Activated T-cell treated with anti-CD3 and anti-CD28 coated beads, Interleukin-2, amount 50 U/mL, for 72 hours (primary cell): ENCODE measurements around the gene TOMM20. TPM values are rescaled to one million over a fixed set of nuclear protein-coding genes. Genes with fewer than 3 reads are reported as not detected.
A peak's percentile ranks its signal among the peaks of the same experiment; 100 is the strongest.

ENCODE experiments used
- ATAC-seq, 2 donors: fragments of 150-1000 bp; cut with Tn5 transposase; replicated peaks in 1 of 2; 2 replicates each; pipeline ENCODE4 v1.10.0; 2021; ENCODE audit warnings: moderate library complexity in 2 of 2, mild to moderate bottlenecking in 1 of 2
- DNase-seq, 2 donors: peaks; one replicate each; pipeline ENCODE4 v3.0.0; 2021 to 2022; ENCODE audit warnings: mixed read lengths in 1 of 2
- H3K27ac Mint-ChIP-seq: one replicate; pipeline ENCODE4 v1.8.0; 2022; ENCODE audit warnings: mild to moderate bottlenecking, moderate library complexity, mixed read lengths
- H3K27me3 Mint-ChIP-seq: one replicate; pipeline ENCODE4 v1.8.0; 2022; ENCODE audit warnings: low read depth, mixed read lengths
- H3K36me3 Mint-ChIP-seq, 2 donors: one replicate each; pipeline ENCODE4 v1.8.0; 2022; ENCODE audit warnings: mixed read lengths in 2 of 2, mild to moderate bottlenecking in 1 of 2; ENCODE audit not compliant: insufficient read depth in 2 of 2
- H3K4me1 Mint-ChIP-seq: one replicate; pipeline ENCODE4 v1.8.0; 2022; ENCODE audit warnings: low read depth, mixed read lengths
- H3K4me3 Mint-ChIP-seq, 2 donors: one replicate each; pipeline ENCODE4 v1.8.0; 2022; ENCODE audit warnings: mild to moderate bottlenecking in 2 of 2, mixed read lengths in 2 of 2, moderate library complexity in 2 of 2
- H3K9me3 Mint-ChIP-seq, 2 donors: one replicate each; pipeline ENCODE4 v1.8.0; 2022; ENCODE audit warnings: mixed read lengths in 2 of 2
- total RNA-seq, 2 donors: library from RNA; stranded (reverse); gene quantifications; one replicate each; pipeline ENCODE4 v1.2.3, GENCODE V29; 2022

TOMM20 gene
- total RNA-seq, 2 donors from 2014 or later: 140 to 154 TPM

DNA sequence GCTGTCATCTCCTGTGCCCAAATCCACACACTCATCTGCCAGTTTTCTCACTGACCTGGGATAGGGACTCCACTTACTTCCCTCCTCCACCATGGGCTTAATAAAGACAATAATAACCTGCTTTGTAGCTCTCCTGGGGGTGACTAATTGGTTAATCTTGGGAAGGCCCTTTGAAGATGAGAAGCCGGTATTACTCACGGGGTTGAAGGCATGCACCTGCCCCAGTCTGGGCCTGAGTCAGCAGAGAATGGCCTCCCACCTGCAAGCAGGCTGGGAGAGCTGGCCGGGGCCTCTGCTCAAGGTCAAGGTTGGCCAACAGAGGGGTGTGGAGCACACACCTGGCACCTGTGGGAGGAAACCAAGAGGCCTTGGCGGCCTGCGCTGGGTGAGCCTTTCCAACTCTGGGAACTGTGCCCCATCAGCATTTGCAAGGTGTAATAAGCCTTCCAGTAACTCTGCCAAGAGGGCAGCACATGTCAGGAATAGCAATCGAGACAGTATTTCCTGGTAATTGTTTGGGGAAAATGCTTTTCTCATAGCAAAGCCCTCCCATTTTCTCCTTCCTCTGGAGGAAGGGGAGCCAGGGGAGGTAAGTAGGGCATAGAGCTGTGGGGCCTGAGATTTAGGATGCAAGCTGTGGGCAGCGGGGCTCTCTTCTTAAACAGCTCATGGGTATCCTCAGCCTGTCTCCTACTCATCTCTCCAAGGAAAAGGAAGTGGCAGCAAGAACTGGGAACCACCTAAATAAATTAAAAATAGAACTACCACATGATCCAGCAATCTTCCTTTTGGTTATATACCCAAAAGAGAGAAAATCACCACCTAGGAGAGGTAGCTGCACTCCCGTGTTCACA is 49.0 kb downstream of the TOMM20 start:
- Mint-ChIP-seq H3K27ac (peak overlapping the region; percentile 14), H3K27me3 (no peaks in the 10 kb centered on the region), H3K36me3 (peaks cover 2 to 5% of the 10 kb centered on the region in 2 donors), H3K4me3 (peak overlapping the region; percentile 12 to 23), H3K4me1 (peaks cover 15% of the 10 kb centered on the region), H3K9me3 (peaks cover 2% of the 10 kb centered on the region in 2 donors)
- DNase-seq: peak; percentile 44 to 57
- ATAC-seq: peak in 1 of 2 donors; percentile 7

DNA sequence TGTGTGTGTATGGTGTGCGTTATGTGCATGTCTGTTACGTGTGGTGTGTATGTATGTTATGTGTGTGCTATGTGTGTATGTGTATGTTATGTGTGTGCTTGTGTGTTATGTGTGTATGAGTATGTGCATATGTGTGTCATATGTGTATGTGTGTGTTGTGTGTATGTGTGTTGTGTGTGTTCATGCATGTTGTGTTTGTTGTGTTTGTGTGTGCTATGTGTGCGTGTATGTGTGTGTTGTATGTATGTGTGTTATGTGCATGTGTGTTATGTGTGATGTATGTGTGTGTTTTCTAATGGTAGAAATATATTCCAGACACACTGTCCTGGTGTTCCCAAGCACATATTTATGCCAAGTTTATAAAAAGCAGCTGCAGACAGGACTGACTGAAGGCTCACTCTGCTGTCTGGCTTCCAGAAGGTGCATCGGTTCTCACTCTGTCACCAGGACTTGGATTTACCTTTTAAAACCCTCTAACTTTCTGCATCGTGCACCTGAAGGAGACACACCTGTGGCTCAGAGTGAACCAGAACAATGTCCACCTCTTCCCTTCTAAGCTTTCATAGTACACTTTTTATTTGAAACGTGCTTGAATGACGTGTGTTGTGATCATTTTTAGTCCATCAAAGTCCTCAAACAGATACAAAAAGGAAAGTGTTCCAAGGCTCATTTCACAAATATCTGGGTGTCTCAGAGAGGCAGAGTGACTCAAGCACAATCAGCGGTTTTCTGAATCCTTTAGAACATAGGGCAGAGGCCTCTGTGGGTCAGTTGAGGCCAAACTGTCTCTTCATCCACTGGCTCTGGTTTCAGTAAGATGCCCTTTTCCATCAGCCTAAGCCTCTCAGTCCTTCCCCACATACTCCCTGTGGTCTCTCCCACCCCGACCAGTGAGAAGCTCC is 49.9 kb downstream of the TOMM20 start:
- H3K27me3 Mint-ChIP-seq: no peaks in the 10 kb centered on the region
- H3K36me3 Mint-ChIP-seq: peaks cover 2 to 5% of the 10 kb centered on the region in 2 donors
- no peak for DNase-seq
- peaks cover 2% of the 10 kb centered on the region in 2 donors for H3K9me3 Mint-ChIP-seq
- ATAC-seq: no peak
- no peak overlapping the region for H3K27ac Mint-ChIP-seq
- H3K4me3 Mint-ChIP-seq: no peak overlapping the region
- H3K4me1 Mint-ChIP-seq: peaks cover 10% of the 10 kb centered on the region

DNA sequence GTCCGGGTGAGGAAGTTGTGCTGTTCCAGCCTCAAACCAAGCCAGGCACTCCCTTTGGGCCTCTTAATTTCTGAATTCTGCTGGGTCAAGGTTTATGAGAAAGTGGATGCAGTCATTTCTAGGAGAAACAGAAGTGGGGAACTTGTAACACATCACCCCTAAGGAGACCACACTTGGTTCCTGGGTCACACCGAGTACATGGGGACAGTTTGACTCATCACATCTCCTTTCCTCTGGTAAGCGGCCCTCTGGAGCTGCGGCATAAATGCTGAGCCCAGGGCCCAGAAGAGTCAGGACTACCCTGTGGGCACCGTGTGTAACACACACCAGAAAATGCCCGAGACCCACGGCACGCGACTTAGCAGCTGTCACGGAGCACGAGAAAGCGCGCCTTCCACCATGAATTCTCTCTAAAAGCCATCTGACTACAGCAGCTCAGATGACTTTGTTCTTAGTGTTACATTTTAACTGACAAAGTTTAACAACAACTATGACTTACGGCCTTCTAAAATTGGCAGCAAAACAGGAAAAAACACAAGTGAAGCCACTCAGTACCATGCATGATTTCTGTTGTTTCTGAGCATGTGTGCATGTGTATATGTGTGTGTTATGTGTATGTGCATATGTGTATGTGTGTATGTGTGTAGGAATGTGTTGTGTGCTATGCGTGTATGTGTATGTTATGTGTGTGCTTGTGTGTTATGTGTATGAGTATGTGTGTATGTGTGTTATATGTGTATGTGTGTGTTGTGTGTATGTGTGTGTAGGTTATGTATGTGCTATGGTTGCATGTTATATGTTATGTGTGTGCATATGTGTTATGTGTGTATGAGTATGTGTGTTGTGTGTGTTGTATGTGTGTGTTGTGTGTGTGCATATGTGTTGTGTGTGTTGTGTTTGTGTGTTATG is 50.8 kb downstream of the TOMM20 start:
- ATAC-seq (peak; percentile 66 to 68), DNase-seq (peak; percentile 76 to 78)
- Mint-ChIP-seq H3K4me1 (peaks cover 6% of the 10 kb centered on the region), H3K4me3 (peak overlapping the region; percentile 71 to 76), H3K27me3 (no peaks in the 10 kb centered on the region), H3K27ac (peak overlapping the region; percentile 83), H3K9me3 (peaks cover 2% of the 10 kb centered on the region in 2 donors), H3K36me3 (peaks cover 2 to 5% of the 10 kb centered on the region in 2 donors)

DNA sequence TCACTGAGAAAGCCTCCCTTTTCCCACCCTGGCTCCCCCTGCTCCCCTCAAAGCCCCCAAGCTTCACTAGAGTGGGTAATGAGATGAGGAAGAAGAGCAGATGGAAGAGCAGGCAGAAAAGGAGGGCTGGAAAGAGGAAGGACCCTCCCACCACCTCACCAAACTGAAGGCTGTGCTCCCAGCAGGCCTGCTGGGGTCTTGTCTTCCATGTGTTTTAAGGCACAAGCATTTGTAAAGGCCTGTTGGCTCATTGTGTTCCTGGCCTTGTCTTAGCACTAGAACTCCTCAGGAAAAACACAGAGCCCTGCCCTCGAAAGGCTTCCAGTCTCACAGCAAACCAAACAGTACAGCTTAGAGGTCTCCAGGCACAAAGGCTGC is 51.5 kb downstream of the TOMM20 start:
- H3K27ac Mint-ChIP-seq: peak overlapping the region; percentile 83
- H3K4me1 Mint-ChIP-seq: peaks cover 8% of the 10 kb centered on the region
- H3K4me3 Mint-ChIP-seq: peak overlapping the region; percentile 71 to 76
- no peak for ATAC-seq
- peaks cover 2% of the 10 kb centered on the region in 2 donors for H3K9me3 Mint-ChIP-seq
- no peak for DNase-seq
- peaks cover 2 to 5% of the 10 kb centered on the region in 2 donors for H3K36me3 Mint-ChIP-seq
- no peaks in the 10 kb centered on the region for H3K27me3 Mint-ChIP-seq

DNA sequence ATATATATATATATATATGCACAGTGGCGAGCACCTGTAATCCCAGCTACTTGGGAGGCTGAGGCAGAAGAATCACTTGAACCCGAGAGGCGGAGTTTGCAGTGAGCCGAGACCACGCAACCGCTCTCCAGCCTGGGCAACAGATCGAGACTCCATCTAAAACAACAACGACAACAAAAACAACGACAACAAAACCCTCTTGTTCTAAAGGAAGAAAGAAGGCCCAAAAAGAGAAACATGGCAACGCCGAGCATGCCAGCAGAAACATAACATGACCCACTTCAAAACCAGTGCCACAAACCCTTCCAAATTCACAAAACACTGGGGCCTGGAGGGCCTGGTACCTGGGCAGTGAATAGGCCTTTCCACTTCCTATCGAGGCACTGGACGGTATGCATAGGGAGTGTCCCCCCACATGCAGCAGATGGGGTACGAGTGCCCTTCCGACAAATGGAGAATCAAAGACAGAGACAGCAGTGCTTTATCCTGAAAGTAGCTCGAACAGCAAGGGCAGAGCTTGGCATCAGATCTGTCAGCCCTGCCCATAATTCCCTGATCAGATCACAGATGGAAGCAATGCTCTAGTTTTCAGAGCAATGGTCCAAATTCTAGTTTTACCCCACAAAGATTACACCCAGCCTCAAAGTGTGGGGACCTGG is 52.0 kb downstream of the TOMM20 start:
- peaks cover 2% of the 10 kb centered on the region in 2 donors for H3K9me3 Mint-ChIP-seq
- peaks cover 11% of the 10 kb centered on the region for H3K4me1 Mint-ChIP-seq
- peaks cover 2 to 5% of the 10 kb centered on the region in 2 donors for H3K36me3 Mint-ChIP-seq
- ATAC-seq: no peak
- peak overlapping the region; percentile 72 for H3K27ac Mint-ChIP-seq
- H3K27me3 Mint-ChIP-seq: no peaks in the 10 kb centered on the region
- no peak for DNase-seq
- H3K4me3 Mint-ChIP-seq: peak overlapping the region; percentile 71 to 74

DNA sequence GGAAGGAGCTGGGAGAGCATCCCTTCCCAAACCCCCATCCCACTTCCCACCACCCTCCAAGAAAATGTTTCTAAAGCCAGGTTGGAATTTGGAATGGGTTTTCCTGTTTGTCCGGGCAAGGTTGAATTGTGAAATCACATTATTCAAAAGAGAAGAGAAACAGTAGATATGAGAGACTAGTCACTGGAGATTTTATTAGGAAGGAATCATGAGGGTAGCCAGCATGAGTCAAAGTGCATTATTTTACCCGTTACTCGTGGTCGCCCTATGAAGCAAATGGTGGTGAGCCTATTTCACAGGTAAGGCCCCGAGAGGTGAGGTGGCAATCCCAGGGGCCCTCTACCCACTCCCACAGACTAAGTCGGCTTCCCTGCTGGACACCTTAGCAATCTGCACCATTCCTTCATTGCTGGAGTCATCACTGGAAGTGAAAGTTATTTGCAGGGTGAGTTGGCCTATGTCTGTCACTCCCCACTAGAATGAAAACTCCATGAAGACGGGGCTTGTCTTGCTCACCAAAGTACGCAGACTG is 52.8 kb downstream of the TOMM20 start:
- no peaks in the 10 kb centered on the region for H3K27me3 Mint-ChIP-seq
- ATAC-seq (peak; percentile 19 to 21), DNase-seq (peak; percentile 59 to 62)
- peak overlapping the region; percentile 98 for H3K27ac Mint-ChIP-seq
- peak overlapping the region; percentile 78 to 91 for H3K4me3 Mint-ChIP-seq
- H3K9me3 Mint-ChIP-seq: peaks cover 2% of the 10 kb centered on the region in 2 donors
- H3K36me3 Mint-ChIP-seq: peaks cover 2 to 5% of the 10 kb centered on the region in 2 donors
- peaks cover 11% of the 10 kb centered on the region for H3K4me1 Mint-ChIP-seq

DNA sequence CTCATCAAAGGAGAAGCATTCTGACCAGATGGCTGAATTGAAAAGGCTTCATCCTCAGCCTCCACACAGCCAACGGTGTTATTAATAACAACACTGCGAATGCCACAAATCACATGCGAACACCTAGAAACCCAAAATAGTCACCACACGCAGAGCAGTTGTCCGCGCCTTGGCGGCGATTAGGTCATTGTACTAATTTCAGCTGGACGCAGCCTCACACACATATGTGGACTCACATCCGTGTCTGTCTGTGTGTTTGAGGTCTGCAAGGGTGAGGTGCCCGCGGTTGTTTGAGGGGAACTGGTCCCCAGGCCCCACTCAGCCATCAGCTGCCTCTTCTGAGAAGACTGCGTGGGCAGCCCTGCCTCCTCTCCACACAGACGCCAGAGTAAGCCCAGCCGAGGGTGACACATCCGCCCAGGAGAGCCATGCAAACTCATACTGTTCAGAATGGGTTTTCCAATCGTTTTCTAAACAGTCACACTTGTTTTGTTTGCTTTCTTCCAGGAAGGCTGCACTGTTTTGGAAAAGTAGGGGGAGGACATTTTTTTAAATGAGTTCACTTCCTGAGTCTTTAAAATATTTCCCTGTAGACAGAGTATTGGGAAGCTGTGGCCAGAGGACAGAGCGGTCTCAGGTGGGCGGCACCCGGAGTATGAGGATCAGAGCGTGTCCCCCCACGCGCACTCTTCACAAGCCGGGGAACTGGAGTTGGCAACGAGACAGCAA is 53.4 kb downstream of the TOMM20 start:
- Mint-ChIP-seq H3K4me1 (peaks cover 11% of the 10 kb centered on the region), H3K27ac (peak overlapping the region; percentile 98), H3K9me3 (peaks cover 1% of the 10 kb centered on the region in 2 donors), H3K27me3 (no peaks in the 10 kb centered on the region), H3K4me3 (peak overlapping the region; percentile 78 to 91), H3K36me3 (peaks cover 2 to 4% of the 10 kb centered on the region in 2 donors)
- DNase-seq: peak; percentile 87 to 88
- ATAC-seq: peak; percentile 70 to 75

DNA sequence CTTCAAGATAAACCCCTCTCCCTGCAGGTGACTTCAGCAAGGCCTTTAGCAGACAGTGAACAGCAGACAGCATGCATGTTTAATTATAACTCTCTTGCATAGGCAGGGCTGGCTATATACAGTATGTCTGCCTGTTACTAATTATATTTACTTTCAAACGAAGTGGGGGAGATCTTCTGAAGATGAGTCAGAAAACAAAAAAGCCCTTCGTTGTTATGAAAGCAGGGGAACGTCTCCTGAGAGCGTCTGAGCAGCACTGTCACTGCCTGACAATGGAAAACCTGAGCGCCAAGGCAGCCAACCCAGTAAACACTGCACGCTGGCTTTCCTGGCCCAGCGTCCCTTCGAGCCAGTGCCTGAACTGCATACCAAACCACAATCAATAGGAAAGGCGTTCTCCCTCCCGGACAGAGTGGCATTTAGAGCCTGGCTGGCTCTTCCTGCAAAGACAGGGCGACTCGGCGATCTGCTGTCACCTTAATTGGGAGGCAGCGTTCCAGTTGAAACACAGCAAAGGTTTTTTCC is 54.1 kb downstream of the TOMM20 start:
- no peaks in the 10 kb centered on the region for H3K9me3 Mint-ChIP-seq
- H3K27ac Mint-ChIP-seq: peak overlapping the region; percentile 98
- no peaks in the 10 kb centered on the region for H3K27me3 Mint-ChIP-seq
- ATAC-seq (peak; percentile 54 to 67), DNase-seq (peak; percentile 64 to 67)
- peaks cover 0 to 2% of the 10 kb centered on the region in 2 donors for H3K36me3 Mint-ChIP-seq
- H3K4me1 Mint-ChIP-seq: peaks cover 11% of the 10 kb centered on the region
- H3K4me3 Mint-ChIP-seq: peak overlapping the region; percentile 78 to 91

DNA sequence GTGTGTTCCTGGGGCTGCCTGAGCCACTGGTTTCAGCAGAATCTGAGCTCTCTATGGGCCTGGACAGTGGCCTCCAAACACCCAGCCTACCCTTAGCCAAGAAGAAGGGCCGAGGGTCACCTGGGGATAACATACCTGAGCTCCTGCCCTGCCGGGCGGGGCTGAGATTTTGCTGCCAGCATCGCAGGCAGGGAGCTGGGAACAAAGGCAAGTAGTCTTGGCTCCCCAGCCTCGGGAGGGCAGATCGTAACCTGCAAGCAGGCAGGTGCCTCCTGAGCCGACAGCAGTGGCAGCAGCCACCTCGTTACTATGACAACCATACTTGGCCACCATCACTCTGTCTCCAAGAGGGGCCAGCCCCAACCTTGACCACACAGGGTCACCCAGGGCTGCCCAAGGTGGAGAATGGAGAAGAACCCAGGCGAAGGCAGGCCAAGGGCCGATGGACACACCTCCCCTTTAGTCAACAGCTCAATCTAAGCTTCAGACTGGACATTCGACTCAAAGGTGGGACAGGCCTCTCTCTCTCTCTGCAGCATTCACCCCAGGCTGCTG is 54.6 kb downstream of the TOMM20 start:
- Mint-ChIP-seq H3K4me1 (peaks cover 11% of the 10 kb centered on the region), H3K4me3 (peak overlapping the region in 1 of 2 donors; percentile 91), H3K27ac (no peak overlapping the region), H3K27me3 (no peaks in the 10 kb centered on the region), H3K36me3 (peaks cover 0 to 2% of the 10 kb centered on the region in 2 donors), H3K9me3 (no peaks in the 10 kb centered on the region)
- ATAC-seq: no peak
- DNase-seq: no peak

DNA sequence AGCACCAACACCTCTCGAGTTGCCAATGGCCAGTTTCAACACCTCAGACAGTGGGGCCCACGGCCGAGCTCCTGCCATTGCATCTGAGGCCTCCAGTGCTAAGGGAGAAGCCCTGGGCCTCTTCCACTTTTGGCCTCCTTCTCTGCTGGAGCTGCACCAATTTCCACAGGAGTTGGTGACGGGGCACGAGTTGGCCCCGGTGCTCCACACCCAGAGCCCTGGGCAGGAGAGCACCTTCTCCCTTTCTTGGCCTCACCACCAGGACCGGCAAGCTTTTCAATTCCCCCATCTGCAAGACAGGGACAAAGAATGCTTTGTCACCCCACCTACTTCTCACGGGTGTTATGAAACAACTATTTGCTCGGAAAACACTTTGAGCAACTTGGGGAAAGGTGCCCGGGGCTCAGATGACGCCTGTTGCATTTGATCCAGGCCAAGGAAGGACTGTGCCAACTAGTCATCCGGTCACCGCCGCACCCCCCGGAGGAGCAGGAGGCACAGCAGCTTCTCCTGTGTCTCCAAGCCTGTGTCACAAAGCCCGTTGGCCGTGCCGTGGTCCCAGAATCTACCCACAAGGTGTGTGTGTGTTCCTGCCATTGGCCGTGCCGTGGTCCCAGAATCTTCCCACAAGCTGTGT is 55.2 kb downstream of the TOMM20 start:
- peaks cover 0 to 2% of the 10 kb centered on the region in 2 donors for H3K36me3 Mint-ChIP-seq
- no peak overlapping the region for H3K27ac Mint-ChIP-seq
- no peaks in the 10 kb centered on the region for H3K9me3 Mint-ChIP-seq
- H3K27me3 Mint-ChIP-seq: no peaks in the 10 kb centered on the region
- peaks cover 12% of the 10 kb centered on the region for H3K4me1 Mint-ChIP-seq
- ATAC-seq: no peak
- no peak overlapping the region for H3K4me3 Mint-ChIP-seq
- no peak for DNase-seq
